Endometrial microvascular endothelial cells (primary cell): Measurements from ENCODE around the gene SLC9A3. TPM values are rescaled to one million over a fixed set of nuclear protein-coding genes. Genes with fewer than 3 reads are reported as not detected.

ENCODE experiments used
- in situ Hi-C: cut with HindIII; loops from 2 replicates; pipeline ENCODE4 v1.10.0; 2017; ENCODE audit warnings: low sequenced_read_pairs, low pct_unique_long_range_greater_than_20kb; ENCODE audit errors: inconsistent ontology term
- total RNA-seq: library from RNA; depleted of rRNA; stranded (reverse); fragments of >200 nt; gene quantifications from one replicate; pipeline ENCODE4 v1.2.3, GENCODE V29; 2015; ENCODE audit errors: inconsistent ontology term

The SLC9A3 gene
- total RNA-seq, 1 donor from 2014 or later = 2.0 TPM

DNA sequence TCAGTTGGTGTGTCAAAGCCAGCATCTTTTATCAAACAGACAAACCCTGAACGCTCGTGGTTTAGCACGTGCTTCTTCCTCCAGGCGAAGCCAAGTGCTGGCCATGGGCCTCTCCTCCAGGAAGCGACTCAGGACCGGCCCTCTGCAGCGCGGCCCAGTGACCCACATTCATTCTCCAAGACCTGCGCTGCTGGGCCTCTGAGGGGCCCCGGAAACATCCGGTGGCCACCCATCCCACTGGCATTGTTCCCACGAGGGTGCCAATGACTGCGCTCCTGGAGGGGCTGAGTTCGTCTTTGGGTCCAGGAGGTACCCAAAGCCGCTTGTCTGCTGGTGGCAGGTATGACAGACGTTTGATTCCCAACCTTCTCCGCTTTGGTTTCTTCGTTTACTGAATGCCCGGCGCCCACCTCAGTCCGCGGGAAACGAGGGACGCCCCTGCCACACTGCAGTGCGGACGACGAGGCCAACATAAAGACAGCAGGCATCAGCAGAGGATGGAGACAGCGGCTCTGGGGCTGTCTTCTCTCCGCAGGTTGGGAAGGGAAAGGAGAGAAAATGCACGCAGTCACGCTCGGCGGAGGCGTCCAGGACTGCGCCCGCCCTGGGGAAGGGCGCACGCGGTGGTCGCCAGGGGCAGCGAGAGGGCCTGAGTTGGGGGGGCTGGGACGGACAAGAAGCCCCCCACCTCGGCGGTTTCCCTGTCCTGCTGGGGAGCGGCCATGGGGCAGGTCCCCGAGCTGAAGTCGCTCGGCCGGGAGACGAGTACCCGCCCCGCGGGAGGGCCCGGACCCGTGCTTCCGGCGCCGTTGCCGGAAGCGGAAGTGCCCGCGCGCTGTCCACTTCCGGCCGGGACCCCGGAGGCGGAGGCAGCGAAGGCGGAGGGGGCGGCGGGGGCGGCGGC lies 81.7 kb downstream of the SLC9A3 start, which contains the start of gene EXOC3:
EXOC3 (plus strand) TSS at position 842 of the 904 bp plus-strand sequence. CDS start 3,030 bp downstream, outside the sequence.
- in situ Hi-C loops = no loop called here

DNA sequence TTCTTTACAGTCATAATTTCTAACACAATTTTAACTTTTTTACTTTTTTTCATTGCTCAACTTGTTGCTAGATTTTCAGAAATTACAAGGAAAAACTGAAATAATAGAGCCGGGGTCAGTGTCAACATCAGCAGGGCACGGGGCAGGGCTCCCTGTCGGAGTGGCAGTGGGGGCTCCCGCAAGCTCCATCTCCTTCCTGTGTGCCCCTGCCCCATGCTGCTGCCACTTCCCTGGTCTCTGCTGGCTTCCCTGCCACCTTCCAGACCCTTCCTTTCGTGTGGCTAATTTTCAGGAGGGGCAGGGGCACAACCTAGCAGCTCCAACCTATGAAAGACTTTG lies 82.3 kb downstream of the SLC9A3 start:
- in situ Hi-C loops = no loop called here

DNA sequence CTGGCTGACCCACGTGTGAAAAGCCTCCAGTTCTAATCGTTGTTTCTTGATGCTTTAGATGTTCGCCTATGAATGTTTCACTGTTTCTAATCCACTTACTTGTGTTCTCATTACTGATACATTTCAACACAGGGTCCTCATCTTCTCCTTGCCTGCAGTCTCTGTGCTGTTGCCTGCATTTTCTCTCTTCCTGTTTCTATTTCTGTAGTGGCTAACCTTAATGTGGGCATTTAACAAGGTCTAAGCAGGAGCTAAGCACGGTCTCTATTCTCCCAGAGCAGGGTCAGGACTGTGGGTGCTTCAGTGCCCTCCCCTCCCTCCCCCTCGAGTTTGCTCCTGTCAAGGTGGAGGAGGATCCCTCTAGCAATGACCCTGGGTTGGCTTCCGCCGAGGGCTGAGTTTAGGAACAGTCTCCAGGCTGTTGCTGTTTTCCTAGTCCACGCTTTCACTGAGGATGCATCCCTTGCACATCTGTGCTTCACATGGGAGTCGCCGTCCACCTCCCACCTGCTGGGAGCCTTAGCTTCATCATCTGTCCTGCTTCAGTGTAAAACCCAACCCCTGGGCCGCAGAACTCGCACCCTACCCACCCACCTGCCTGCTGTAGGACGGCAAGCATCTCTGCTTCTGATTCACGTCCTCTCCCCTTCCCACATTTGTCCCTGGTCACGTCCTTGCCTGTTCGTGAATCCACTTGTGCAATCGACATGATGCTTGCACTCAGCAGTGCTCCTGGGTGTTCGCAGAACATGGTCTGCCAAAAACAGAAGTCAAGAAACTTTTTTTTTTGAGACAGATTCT lies 83.6 kb downstream of the SLC9A3 start:
- in situ Hi-C loops = no loop called here

DNA sequence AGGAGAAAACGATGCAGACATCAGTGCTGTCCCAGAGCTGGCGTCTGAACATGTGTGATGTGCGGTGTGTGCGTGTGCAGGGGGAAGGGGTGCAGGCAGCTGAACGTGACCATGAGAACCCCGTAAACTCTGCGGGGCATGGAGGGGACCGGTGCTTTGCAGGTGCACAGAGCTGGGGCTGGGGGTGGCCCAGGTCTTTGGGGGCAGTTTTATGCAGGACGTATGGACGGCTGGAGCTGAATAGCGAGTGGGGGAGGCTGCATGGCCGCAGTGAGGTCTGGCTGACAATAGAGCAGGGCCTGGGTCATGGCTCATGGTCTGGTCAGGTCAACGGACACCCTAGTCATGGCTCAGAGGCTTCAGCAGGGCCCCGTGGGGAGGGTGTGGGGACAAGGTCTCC lies 84.6 kb downstream of the SLC9A3 start:
- in situ Hi-C loops = no loop called here

DNA sequence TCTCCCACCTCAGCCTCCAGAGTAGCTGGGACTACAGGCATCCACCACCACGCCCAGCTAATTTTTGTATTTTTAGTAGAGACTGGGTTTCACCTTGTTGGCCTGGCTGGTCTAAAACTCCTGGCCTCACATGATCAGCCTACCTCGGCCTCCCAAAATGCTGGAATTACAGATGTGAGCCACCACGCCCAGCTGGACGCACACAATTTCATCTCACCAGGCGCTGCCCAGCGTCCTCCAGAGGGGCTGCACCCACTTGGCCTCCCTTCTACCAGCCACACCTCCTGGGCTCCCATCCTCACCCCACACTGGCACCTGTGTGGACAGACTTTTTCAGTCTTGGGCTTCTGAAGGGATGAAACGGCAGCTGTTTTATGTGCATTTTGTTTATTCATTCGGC lies 85.1 kb downstream of the SLC9A3 start:
- in situ Hi-C loops = no loop called here

- in situ Hi-C loops = no loop called here
These were observed 85.7 kb downstream of the SLC9A3 start for GRCh38 chr5:438481-438981.

DNA sequence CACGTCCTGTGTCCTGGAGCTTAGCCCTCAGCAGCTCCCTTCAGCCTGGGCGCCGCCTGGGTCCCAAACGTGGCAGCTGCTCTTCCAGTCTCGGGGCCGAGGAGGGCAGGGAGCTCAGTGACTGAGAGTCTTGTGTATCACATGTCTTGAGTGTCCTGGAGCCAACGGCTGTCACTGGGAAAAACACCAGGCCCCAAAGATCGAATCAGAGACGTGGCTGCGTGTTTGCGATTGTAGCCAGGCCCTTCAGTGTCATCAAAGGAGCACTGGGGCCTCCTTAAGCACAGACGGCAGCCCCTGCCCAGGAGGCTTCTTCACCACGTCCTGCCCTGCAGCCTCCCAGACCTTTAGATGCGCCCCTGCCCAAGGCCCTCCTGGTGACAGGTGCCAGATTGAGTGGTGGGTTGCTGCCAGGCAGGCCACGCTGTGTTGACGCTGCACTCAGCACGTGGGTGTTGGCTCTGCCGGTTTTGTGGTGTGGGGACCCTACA lies 86.9 kb downstream of the SLC9A3 start:
- in situ Hi-C loops = no loop called here

- in situ Hi-C loops = no loop called here
These were observed 87.6 kb downstream of the SLC9A3 start for GRCh38 chr5:436641-436975.

DNA sequence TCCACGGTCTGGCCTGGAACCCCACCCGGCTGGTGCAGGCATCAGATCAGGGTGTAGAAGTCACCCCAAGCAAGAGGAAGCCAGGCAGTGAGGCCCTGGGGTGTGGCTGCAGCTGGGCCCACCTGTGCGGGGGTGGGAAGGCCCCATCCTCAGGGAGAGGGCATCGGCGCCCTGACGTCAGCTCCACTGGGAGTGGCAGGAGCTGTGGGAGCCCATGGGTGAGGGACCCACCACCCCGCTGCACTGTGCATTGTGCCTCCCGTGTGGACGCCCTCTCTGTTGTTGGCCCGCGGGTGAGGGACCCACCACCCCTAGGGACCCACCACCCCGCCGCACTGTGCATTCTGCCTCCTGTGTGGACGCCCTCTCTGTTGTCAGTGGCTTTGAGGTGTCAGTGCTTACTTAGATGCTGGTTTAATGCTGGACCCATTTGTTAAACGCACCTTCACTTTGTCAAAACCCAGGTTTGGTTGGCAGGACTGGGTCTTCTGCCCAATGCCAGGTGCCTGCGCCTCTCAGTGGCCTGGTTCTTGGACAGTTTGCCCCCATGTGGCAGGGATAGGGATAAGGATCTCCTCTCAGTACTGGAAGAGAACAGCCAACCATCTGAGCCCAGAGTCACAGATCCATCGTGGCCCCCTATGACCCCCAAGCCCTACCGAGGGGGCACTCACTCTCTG lies 88.1 kb downstream of the SLC9A3 start:
- in situ Hi-C loops = no loop called here

DNA sequence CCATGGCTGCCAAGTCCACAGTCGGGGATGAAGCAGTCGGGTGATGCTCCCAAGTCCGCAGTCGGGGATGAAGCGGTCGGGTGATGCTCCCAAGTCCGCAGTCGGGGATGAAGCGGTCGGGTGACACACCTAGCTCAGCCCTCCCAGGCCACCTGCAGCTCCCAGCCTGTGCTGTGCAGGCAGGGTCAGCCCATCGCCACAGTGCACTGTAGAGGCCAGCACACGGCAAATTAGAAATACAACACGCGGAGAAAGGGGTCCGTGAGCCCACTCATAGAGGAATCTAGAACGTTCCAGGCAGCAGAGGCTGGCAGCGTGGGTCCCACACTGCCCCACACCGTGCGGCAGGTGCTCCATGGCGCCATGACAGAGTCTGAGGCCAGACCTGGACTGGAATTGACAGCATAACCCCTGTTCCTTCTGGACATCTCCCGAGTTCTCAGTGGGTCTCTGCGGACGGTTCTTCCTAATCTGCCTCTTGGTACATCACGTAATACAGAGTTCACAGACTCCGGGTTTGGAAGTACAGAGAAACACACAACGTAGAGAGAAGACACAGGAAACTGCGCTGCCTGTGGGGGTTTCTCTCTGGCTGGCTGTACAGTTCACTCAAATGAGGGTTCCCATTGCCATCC lies 89.0 kb downstream of the SLC9A3 start:
- in situ Hi-C loops = no loop called here

DNA sequence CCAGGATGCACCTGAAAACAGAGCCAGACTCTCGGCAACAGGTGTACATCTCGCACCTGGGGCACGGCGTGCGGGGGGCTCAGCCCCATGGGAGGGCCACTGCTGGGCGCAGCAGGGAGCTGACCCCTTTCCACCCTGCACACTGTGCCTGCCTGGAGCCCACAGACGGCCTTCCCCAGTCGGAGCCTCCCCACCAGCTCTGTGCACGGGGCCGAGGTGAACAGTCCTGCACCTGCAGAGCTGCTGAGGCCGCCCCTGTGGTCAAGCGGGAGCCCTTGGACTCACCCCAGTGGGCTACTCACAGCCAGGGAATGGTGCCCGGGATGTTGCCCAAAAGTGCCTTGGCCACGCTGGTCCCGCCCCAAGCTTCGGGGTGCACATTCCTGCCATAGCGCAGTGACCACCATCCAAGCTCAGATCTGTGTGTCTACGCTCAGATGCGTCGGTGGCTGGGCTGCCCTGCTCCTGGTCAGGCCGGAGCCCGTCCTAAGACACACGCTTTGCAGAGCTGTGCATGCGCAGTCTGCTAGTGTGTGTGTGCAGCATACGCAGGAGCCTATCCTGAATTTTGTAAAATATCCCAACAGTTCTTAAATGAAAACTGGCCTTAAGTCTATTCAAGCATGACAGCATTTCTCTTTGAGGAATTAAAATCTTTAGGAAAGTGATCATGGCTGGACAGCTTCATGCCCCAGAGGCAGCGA lies 89.7 kb downstream of the SLC9A3 start:
- in situ Hi-C loops = no loop called here

GRCh38 chr5:433836-434235 lies 90.4 kb downstream of the SLC9A3 start:
- in situ Hi-C loops = no loop called here

- in situ Hi-C loops = no loop called here
These were observed 91.1 kb downstream of the SLC9A3 start for GRCh38 chr5:432928-433791.

GRCh38 chr5:432201-432927 lies 91.9 kb downstream of the SLC9A3 start:
- in situ Hi-C loops = no loop called here

DNA sequence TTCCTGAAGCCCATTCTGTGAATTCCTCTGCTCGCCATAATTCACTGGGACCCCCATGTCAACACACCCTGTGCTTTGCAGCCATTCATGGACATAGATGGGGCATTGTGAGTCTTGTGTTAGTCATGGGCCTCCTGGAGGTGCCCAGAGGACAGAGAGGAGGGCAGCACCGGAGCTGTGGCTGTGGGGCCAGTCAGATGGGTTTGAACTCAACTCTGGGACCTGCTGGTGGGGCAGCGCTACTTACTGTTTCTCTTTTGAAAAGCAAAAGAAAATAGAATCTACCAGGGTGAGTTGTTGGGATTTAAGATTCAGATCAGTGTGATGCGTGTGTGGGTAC lies 92.6 kb downstream of the SLC9A3 start:
- in situ Hi-C loops = no loop called here

DNA sequence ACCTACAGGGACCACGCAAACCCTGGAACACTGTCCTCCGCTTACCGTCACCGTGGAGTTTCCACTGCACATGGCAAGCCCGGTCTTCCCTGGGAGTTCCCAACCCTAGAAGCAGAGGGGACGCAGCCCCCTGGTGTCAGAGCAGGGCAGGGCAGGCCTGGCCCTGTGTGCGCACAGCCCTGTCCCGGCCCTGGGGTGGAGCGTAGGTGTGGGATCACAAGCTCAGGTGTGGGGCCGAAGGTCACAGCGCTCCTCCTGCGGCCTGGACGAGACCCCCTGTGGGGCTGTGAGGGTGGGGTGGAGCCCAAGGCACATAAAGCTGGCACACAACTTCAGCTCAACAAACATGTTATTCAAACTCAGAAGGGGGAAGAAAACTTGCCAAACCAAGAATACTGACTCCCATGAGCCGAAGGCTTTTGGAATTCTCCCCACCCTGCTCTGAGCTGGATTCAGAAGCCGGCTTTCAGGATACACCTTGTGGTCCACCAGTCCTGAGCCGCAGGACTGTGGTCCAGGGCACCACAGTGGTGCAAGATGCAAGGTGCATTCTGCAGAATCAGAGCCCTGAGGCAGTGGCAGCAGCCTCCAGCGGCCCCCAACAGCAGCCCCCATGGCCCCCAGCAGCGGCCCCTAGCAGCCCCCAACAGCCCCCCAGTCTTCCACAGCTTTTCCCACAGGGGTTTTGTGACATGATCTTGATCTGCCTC lies 93.1 kb downstream of the SLC9A3 start:
- in situ Hi-C loops = no loop called here
